Activated B cell treated with CpG ODN at 0.5 μM for 24 hours (primary cell): Measurements from ENCODE around the gene TWNK. TPM values are rescaled to one million over a fixed set of nuclear protein-coding genes. Genes with fewer than 3 reads are reported as not detected.

Source experiments
- ATAC-seq: fragments of 200-7000 bp; cut with Tn5 transposase; one replicate; pipeline ENCODE4 v1.10.0; 2021; ENCODE audit warnings: low read depth, mild to moderate bottlenecking, moderate library complexity
- CTCF ChIA-PET: fragments of 350-600 bp; sonication (Branson Sonifier 250); formaldehyde crosslinking; loops from one replicate; lab custom pipeline; 2021; ENCODE audit warnings: antibody characterized with exemption; lab: Charles Lee
- POLR2A ChIA-PET: fragments of 350-600 bp; sonication (Branson Sonifier 250); formaldehyde crosslinking; loops from one replicate; lab custom pipeline; 2021; ENCODE audit warnings: antibody characterized with exemption; lab: Charles Lee
- DNase-seq: peaks from one replicate; pipeline ENCODE4 v3.0.0; 2022
- H3K27ac Mint-ChIP-seq: one replicate; pipeline ENCODE4 v1.8.0; 2020; ENCODE audit warnings: mixed read lengths
- H3K27me3 Mint-ChIP-seq: one replicate; pipeline ENCODE4 v1.8.0; 2021; ENCODE audit warnings: mixed read lengths
- H3K36me3 Mint-ChIP-seq: one replicate; pipeline ENCODE4 v1.8.0; 2021; ENCODE audit warnings: low read depth, mixed read lengths
- H3K4me1 Mint-ChIP-seq: one replicate; pipeline ENCODE4 v1.8.0; 2021; ENCODE audit warnings: mixed read lengths
- H3K4me3 Mint-ChIP-seq: one replicate; pipeline ENCODE4 v1.8.0; 2020; ENCODE audit warnings: mild to moderate bottlenecking, mixed read lengths
- H3K9me3 Mint-ChIP-seq: one replicate; pipeline ENCODE4 v1.8.0; 2020; ENCODE audit warnings: mixed read lengths
- intact Hi-C: fragments of 100-400 bp; cut with micrococcal nuclease; formaldehyde crosslinking; loops from one replicate; pipeline ENCODE4 v1.15.1; 2024
- total RNA-seq: library from RNA; stranded (reverse); gene quantifications from 2 replicates; pipeline ENCODE4 v1.2.3, GENCODE V29; 2022
- TF ChIP-seq, protein P1 (sequence below): fragments of 200-600 bp; IDR thresholded peaks from one replicate; pipeline ENCODE4 v1.8.0; 2022; ENCODE audit warnings: antibody characterized with exemption, mild to moderate bottlenecking

Gene TWNK
- total RNA-seq, 1 donor from 2014 or later = 19.2 TPM

DNA sequence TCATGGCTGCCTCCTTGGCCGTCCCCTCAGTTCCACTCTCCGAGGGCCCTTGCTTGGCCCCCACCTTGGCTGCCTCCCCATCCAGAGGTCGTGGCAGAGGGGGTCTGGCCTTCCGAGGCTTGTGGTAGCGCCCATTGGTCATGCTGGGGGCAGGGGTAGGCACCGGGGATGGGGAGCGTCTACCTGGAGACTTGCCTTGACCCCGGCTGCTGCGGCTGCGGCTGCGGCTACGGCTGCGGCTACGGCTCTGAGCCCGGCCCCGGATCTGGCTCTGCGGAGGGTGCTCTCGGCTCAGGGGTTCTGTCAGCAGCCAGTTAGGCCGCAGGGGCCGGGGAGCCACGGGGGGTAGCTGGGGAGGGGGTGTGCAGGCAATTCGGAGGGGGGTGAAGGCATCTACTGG, 23.0 kb downstream of the TWNK start:
- DNase-seq (no peak), ATAC-seq (no peak)
- H3K4me3 Mint-ChIP-seq = no peak overlapping the region
- ChIA-PET POLR2A (no interaction called here), CTCF (interaction anchor here (2.2 kb wide), 1 partner anchor 12 kb away, joined by 9 read pairs; no protein-coding TSS in a partner anchor)
- intact Hi-C loops = loop anchor here (5.0 kb wide), 1 partner anchor 98 kb away; the partner anchor contains the start of gene SLF2
- H3K27me3 Mint-ChIP-seq = peaks cover 2% of the 10 kb centered on the region
- no peak overlapping the region for H3K27ac Mint-ChIP-seq
- H3K4me1 Mint-ChIP-seq = peaks cover 15% of the 10 kb centered on the region
- TF ChIP-seq, protein P1, sequence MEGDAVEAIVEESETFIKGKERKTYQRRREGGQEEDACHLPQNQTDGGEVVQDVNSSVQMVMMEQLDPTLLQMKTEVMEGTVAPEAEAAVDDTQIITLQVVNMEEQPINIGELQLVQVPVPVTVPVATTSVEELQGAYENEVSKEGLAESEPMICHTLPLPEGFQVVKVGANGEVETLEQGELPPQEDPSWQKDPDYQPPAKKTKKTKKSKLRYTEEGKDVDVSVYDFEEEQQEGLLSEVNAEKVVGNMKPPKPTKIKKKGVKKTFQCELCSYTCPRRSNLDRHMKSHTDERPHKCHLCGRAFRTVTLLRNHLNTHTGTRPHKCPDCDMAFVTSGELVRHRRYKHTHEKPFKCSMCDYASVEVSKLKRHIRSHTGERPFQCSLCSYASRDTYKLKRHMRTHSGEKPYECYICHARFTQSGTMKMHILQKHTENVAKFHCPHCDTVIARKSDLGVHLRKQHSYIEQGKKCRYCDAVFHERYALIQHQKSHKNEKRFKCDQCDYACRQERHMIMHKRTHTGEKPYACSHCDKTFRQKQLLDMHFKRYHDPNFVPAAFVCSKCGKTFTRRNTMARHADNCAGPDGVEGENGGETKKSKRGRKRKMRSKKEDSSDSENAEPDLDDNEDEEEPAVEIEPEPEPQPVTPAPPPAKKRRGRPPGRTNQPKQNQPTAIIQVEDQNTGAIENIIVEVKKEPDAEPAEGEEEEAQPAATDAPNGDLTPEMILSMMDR = no peak
- H3K9me3 Mint-ChIP-seq = no peaks in the 10 kb centered on the region
- H3K36me3 Mint-ChIP-seq = peaks cover 11% of the 10 kb centered on the region

DNA sequence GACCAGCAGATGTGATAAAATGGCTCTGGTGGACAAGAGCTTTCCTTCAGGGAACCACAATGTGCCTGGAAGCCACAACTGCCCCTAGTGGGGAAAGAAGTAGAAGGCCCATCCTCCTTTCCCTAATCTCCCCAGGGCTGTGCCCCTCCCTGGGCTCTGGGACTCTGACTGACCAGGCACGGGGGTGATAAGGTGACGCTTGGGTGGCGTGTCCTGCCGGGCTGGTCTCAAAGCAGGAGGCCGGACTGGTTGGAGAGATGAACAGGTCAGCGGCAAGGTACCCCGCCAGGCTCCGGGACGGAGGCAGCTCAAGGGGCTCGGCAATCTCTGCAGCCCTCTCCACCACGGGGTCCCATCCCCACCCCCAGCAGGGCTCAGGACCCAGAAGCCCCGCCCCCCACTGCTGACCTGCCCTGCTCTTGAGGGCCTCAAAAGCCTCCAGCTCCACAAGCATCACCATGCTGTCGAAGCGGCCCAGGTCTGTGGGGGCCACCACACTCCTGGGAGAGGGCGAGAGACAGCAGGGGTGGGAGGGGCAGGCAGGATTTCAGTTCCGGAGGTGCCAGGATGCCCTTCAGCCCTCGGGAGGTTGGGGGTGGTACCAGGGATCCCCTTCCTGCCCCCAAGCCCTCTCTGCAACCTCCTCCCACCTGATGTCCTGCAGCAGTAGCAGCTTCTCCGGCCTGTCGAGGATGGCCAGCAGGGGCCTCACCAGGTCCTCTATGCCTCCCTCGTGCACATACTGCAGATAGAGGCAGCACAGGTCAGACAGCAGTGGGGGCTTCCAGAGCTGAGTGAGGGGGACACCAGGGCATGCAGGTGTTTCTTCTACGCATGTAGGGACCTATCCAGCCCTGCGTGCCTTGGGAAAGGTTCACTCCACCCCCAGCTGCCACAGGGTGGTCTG, 24.4 kb downstream of the TWNK start:
- Mint-ChIP-seq H3K27me3 (peaks cover 10% of the 10 kb centered on the region), H3K36me3 (peaks cover under 1% of the 10 kb centered on the region), H3K27ac (no peak overlapping the region), H3K9me3 (no peaks in the 10 kb centered on the region), H3K4me3 (no peak overlapping the region), H3K4me1 (peaks cover 15% of the 10 kb centered on the region)
- POLR2A ChIA-PET = no interaction called here
- intact Hi-C loops = loop anchor here (5.0 kb wide), 1 partner anchor 99 kb away; the partner anchor contains the start of gene SLF2
- DNase-seq (no peak), ATAC-seq (no peak)
- CTCF ChIA-PET = interaction anchor here (2.2 kb wide), 1 partner anchor 14 kb away, joined by 9 read pairs; no protein-coding TSS in a partner anchor
- TF ChIP-seq, protein P1 = no peak

DNA sequence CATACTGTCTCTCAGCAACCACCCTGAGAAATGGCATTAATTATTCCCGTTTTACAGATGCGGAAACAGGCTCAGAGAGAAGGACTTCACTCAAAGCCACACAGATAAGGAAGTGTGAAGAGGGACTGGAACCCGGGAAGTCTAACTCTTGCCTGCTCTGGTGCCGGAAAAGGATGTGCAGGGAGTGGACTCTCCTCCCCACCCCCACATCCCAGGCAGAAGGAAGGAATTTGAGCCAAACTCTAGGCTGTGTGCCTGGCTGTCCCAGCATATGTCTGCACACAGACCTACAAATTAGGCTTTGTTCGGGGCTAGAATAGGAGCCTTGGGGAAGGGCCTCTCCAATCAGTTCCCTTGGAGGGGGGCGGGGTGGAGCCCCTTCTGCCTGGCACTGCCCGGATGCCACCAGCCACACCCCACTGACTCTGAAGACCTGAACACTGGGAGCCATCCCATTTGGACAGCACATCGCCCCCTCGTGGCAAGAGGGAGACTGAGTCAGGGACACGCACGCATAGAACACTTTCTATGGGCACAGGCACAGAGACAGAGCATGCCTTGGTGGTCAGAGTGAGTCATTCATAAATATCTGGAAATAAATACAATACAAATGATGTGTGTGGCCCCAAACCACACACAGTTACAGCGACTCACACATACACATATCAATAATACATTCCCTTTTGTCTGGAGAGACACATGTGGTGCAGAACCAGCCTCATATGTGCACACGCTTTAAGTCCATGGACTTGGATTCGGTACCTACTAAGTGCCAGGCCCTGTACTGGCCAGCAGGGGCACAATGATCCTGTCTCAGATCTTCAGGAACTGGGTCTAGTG, 25.4 kb downstream of the TWNK start:
- intact Hi-C loops = loop anchor here (1.0 to 5.0 kb wide), 3 partner anchors 13 to 100 kb away; partner anchors contain the start of genes LZTS2, SEMA4G and SLF2
- CTCF ChIA-PET = no interaction called here
- H3K27ac Mint-ChIP-seq = peak overlapping the region; percentile 1

DNA sequence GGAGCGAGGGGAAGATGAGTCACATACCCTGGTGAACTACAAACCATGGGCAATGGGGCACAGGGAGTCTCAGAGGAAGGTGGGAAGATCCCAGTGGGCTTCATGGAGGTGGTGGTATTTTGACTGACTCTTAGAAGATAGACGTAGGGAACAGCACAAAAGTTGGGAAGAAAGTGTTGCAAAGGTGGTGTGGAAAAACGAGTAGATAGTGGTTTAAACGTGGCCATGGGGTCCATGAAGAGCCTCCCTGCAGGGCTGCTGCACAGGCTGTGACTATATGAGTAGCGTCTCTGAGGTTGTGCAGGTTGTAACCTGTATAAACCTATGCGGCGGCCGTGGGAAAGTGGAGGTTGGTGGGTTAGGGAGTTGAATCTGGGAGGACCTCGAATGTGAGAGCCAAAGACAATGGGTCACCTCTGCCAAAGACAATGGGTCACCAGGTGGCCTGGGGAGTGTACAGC, 26.1 kb downstream of the TWNK start:
- ChIA-PET CTCF (interaction anchor here (1.2 to 1.8 kb wide), 3 partner anchors 11 to 20 kb away, joined by 4 to 12 read pairs (median 11); partner anchors contain the start of genes PDZD7 and SFXN3), POLR2A (no interaction called here)
- peaks cover 21% of the 10 kb centered on the region for H3K4me1 Mint-ChIP-seq
- DNase-seq = no peak
- peak overlapping the region; percentile 1 for H3K27ac Mint-ChIP-seq
- H3K36me3 Mint-ChIP-seq = no peaks in the 10 kb centered on the region
- TF ChIP-seq, protein P1 = no peak
- ATAC-seq = no peak
- intact Hi-C loops = loop anchor here (1.0 to 5.0 kb wide), 3 partner anchors 14 to 101 kb away; partner anchors contain the start of genes LZTS2, SEMA4G and SLF2
- no peaks in the 10 kb centered on the region for H3K9me3 Mint-ChIP-seq
- no peak overlapping the region for H3K4me3 Mint-ChIP-seq
- peaks cover 23% of the 10 kb centered on the region for H3K27me3 Mint-ChIP-seq

More for the DNA sequence above, 25.4 kb downstream of the TWNK start:
- Mint-ChIP-seq H3K4me3 (no peak overlapping the region), H3K36me3 (no peaks in the 10 kb centered on the region), H3K4me1 (peaks cover 15% of the 10 kb centered on the region), H3K9me3 (no peaks in the 10 kb centered on the region), H3K27me3 (peaks cover 18% of the 10 kb centered on the region)
- DNase-seq (peak; percentile 46), ATAC-seq (peak; percentile 89)
- POLR2A ChIA-PET = no interaction called here
- TF ChIP-seq, protein P1 = peak; percentile 73
